ENCODE measurements around the gene EVI5L.

- TF ChIP-seq CTCF (IDR thresholded peaks at IDR 0.05) (no peak), POLR2A (IDR thresholded peaks at IDR 0.05) (no peak)
Measured at GRCh38 chr19:7905859-7906258, 75.8 kb downstream of the EVI5L start.
